Heart left ventricle (tissue), 13 donors: ENCODE results near the gene CNOT6L.

Source experiments
- CTCF ChIP-seq, 12 donors: fragments of 200-600 bp; sonication (generic) in 4 of 12; IDR thresholded peaks; one replicate each; pipeline versions ENCODE4 v1.5.0 to v1.8.0; 2018 to 2022; ENCODE audit warnings: antibody characterized with exemption in 12 of 12, mild to moderate bottlenecking in 5 of 12
- POLR2A ChIP-seq, 2 donors: fragments of 450-650 bp; IDR thresholded peaks; one replicate each; pipeline ENCODE4 v1.6.1; 2017; ENCODE audit warnings: antibody characterized with exemption in 2 of 2, mild to moderate bottlenecking in 2 of 2, moderate library complexity in 2 of 2
- donor health status: ischemic (EF 13 %, LVEDD 7.1; RV severe dilation, severe dysfunction).
- donor health status: DM: no; HTN: yes; CAD: no.
- donor health status: DM: no; HTN: no; CAD: no.
- donor health status: ischemic (EF 25% LVEDD 6.9; RV normal size, moderate dysfunction).
- donor health status: ischemic (EF 25% LVEDD 5.7; RV mildly dilated, moderate dysfunction).
- donor health status: ischemic (EF 35%, LVEDD 5.7; RV mildly dilated, moderate dysfunction).
- donor health status: nonischemic (EF 11% LVEDD 7.7; RV severe dilation, severe dysfunction).
- donor health status: DM: yes; HTN: yes; CAD: no.
- donor health status: PGD.
- donor health status: ischemic (EF 29% LVEDD 5.4; RV normal size, mild dysfunction).
- donor health status: nonischemic (EF 23%, LVEDD 6.1; RV moderate dilation, normal function).

- TF ChIP-seq CTCF (IDR thresholded peaks at IDR 0.05), result no peak
- TF ChIP-seq POLR2A (IDR thresholded peaks at IDR 0.05), result no peak
Measured at GRCh38 chr4:77785669-77786068, 33.5 kb downstream of the CNOT6L start.
